ENCODE data around the gene ATG7. TPM values are rescaled to one million over a fixed set of nuclear protein-coding genes. Genes with fewer than 3 reads are reported as not detected.

Gene ATG7
- total RNA-seq, 4 donors from 2014 or later, result 20.6 to 50.4 (median 39.9) TPM

- peak overlapping the region in 3 of 4 donors; percentile 1 to 37 (median 6) for H3K27ac ChIP-seq (replicated peaks in 1 of 4)
- 76% methylated on average over 9 of the region's 9 CpGs for WGBS
- no peak overlapping the region for H3K4me3 ChIP-seq
- no peak for TF ChIP-seq POLR2AphosphoS5 (IDR thresholded peaks at IDR 0.05)
- TF ChIP-seq EP300 (IDR thresholded peaks at IDR 0.05), result no peak
- TF ChIP-seq CTCF (IDR thresholded peaks at IDR 0.05), result no peak
- no peak for TF ChIP-seq POLR2A (IDR thresholded peaks at IDR 0.05; ENCODE audit: low read depth)
- peaks cover 25 to 56% (median 38%) of the 10 kb centered on the region in 4 donors for H3K4me1 ChIP-seq
- intact Hi-C loops (cut with DNase I), result no loop called here
- no peaks in the 10 kb centered on the region for H3K9me3 ChIP-seq
- DNase-seq (ENCODE audit: extremely low spot score), result no peak
- H3K27me3 ChIP-seq, result no peaks in the 10 kb centered on the region
- H3K36me3 ChIP-seq, result peaks cover 0 to 10% (median 4%) of the 10 kb centered on the region in 4 donors
These were observed 304.3 kb downstream of the ATG7 start for GRCh38 chr3:11576453-11576852.

GRCh38 chr3:11578169-11578568 lies 306.0 kb downstream of the ATG7 start:
- Histone ChIP-seq H3K27ac (replicated peaks in 1 of 4) (no peak overlapping the region), H3K27me3 (no peaks in the 10 kb centered on the region), H3K4me3 (no peak overlapping the region), H3K9me3 (no peaks in the 10 kb centered on the region), H3K4me1 (peaks cover 42 to 73% (median 54%) of the 10 kb centered on the region in 4 donors), H3K36me3 (peaks cover 0 to 10% (median 4%) of the 10 kb centered on the region in 4 donors)
- WGBS, result 90% methylated on average over 8 of the region's 8 CpGs
- intact Hi-C loops (cut with DNase I), result no loop called here
- TF ChIP-seq POLR2A (IDR thresholded peaks at IDR 0.05; ENCODE audit: low read depth) (no peak), POLR2AphosphoS5 (IDR thresholded peaks at IDR 0.05) (no peak), CTCF (IDR thresholded peaks at IDR 0.05) (no peak), EP300 (IDR thresholded peaks at IDR 0.05) (no peak)
- DNase-seq (ENCODE audit: extremely low spot score), result no peak

- no peaks in the 10 kb centered on the region for H3K9me3 ChIP-seq
- H3K4me3 ChIP-seq, result no peak overlapping the region
- no peak for DNase-seq (ENCODE audit: extremely low spot score)
- intact Hi-C loops (cut with DNase I), result no loop called here
- no peaks in the 10 kb centered on the region for H3K36me3 ChIP-seq
- no peak for TF ChIP-seq POLR2A (IDR thresholded peaks at IDR 0.05; ENCODE audit: low read depth)
- TF ChIP-seq POLR2AphosphoS5 (IDR thresholded peaks at IDR 0.05), result no peak
- no peak for TF ChIP-seq CTCF (IDR thresholded peaks at IDR 0.05)
- no peak for TF ChIP-seq EP300 (IDR thresholded peaks at IDR 0.05)
- WGBS, result 66% methylated on average over 2 of the region's 2 CpGs
- H3K27ac ChIP-seq (replicated peaks in 1 of 4), result peak overlapping the region in 3 of 4 donors; percentile 61 to 73 (median 70)
- no peaks in the 10 kb centered on the region for H3K27me3 ChIP-seq
- peaks cover 49 to 83% (median 73%) of the 10 kb centered on the region in 4 donors for H3K4me1 ChIP-seq
These were observed 308.4 kb downstream of the ATG7 start for GRCh38 chr3:11580645-11581044.

- 44% methylated on average over 16 of the region's 16 CpGs for WGBS
- TF ChIP-seq EP300 (IDR thresholded peaks at IDR 0.05) (no peak), CTCF (IDR thresholded peaks at IDR 0.05) (no peak), POLR2AphosphoS5 (IDR thresholded peaks at IDR 0.05) (no peak), POLR2A (IDR thresholded peaks at IDR 0.05; ENCODE audit: low read depth) (no peak)
- intact Hi-C loops (cut with DNase I), result no loop called here
- Histone ChIP-seq H3K4me1 (peaks cover 46 to 82% (median 74%) of the 10 kb centered on the region in 4 donors), H3K9me3 (no peaks in the 10 kb centered on the region), H3K4me3 (peak overlapping the region; percentile 32 to 49 (median 39)), H3K27ac (replicated peaks in 1 of 4) (peak overlapping the region; percentile 61 to 73 (median 72)), H3K27me3 (no peaks in the 10 kb centered on the region), H3K36me3 (no peaks in the 10 kb centered on the region)
- no peak for DNase-seq (ENCODE audit: extremely low spot score)
These were observed 309.3 kb downstream of the ATG7 start for GRCh38 chr3:11581237-11582190.
